ENCODE data around the gene HOXD9.
A peak's percentile ranks its signal among the peaks of the same experiment; 100 is the strongest.

The HOXD9 gene

GRCh38 chr2:176140513-176141317 lies 18.2 kb downstream of the HOXD9 start:
- peak in 3 of 4 experiments; percentile 5 to 37 (median 14) for DNase-seq

- DNase-seq: no peak
These were observed 19.8 kb downstream of the HOXD9 start for GRCh38 chr2:176142281-176142680.

- no peak for DNase-seq
These were observed 22.8 kb downstream of the HOXD9 start for GRCh38 chr2:176145085-176145969.

GRCh38 chr2:176146101-176146500 lies 23.6 kb downstream of the HOXD9 start:
- DNase-seq: no peak

GRCh38 chr2:176146645-176147044 lies 24.1 kb downstream of the HOXD9 start:
- no peak for DNase-seq

- no peak for DNase-seq
These were observed 24.8 kb downstream of the HOXD9 start for GRCh38 chr2:176147210-176147799.

- DNase-seq: no peak
These were observed 25.4 kb downstream of the HOXD9 start for GRCh38 chr2:176147800-176148496.

- DNase-seq: no peak
These were observed 26.4 kb downstream of the HOXD9 start for GRCh38 chr2:176148751-176149421.

GRCh38 chr2:176149481-176149938 lies 27.0 kb downstream of the HOXD9 start:
- no peak for DNase-seq

- DNase-seq: no peak
These were observed 27.5 kb downstream of the HOXD9 start for GRCh38 chr2:176149939-176150583.

GRCh38 chr2:176150584-176151441 lies 28.3 kb downstream of the HOXD9 start:
- DNase-seq: no peak

- DNase-seq: no peak
These were observed 29.1 kb downstream of the HOXD9 start, which contains the start of gene HOXD4 for GRCh38 chr2:176151442-176152287. Gene HOXD4, plus strand, starts transcription at chr2:176151550. Its CDS starts 84 bp downstream, at chr2:176151634.

- DNase-seq: no peak
These were observed 30.0 kb downstream of the HOXD9 start for GRCh38 chr2:176152350-176153181.

GRCh38 chr2:176154576-176155252 lies 32.2 kb downstream of the HOXD9 start:
- no peak for DNase-seq

- DNase-seq: no peak
These were observed 33.0 kb downstream of the HOXD9 start for GRCh38 chr2:176155356-176156044.

- no peak for DNase-seq
These were observed 33.8 kb downstream of the HOXD9 start for GRCh38 chr2:176156301-176156806.
